ENCODE results near the gene RNF207.

Gene RNF207

DNA sequence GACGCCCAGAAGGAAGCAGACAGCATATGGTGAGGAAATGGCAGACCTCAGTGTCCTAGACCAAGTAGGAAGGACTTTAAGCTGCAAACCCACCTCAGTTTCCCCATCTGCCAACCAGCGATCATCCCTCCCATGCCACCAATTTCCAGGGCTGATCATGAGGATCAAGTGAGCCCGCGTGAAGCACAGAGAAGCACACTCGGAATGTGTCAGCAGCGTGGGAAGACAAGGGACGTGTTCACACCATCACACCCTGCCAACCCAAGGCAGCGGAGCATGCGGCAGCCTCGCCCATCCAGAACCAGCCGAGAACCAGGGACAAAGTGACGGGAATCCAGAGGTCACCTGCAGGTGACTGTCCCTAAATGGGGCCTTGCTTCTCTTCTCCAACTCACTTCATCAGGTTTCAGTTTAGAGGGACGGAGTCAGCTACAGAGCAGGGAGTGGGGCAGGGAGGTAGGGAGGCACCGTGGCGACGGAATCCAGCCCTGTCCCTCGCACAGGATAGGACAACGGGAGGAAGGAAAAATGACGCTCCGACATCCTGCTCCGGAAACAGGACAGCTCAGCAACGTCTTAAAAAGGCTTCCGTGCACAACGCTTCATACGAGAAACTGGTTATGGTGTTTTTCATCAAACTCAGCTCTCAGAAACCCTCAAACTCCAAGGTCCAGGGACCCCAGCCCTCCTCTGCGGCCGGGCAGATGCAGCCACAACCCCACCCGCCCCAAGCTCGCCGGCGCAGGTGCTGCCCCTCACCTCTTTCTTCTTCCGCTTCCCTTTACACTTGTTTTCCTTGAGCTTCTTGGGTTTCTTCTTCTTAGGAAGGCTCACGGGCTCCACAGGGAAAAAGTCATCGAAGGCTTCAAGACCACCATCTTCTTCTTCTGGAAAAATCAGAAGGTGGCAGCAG is 38.3 kb upstream of the RNF207 start:
- DNase-seq: no peak
- Histone ChIP-seq H2BK120ac (ENCODE audit: low read depth, low read length) (no peak overlapping the region), H3K9ac (ENCODE audit: low read length) (no peak overlapping the region), H4K91ac (ENCODE audit: low read length) (no peak overlapping the region), H3K27ac (ENCODE audit: low read length, poor library complexity, severe bottlenecking) (no peak overlapping the region), H2AFZ (ENCODE audit: low read depth, low read length) (no peak overlapping the region), H2BK15ac (ENCODE audit: low read depth, poor library complexity, severe bottlenecking) (no peak overlapping the region), H3K79me1 (replicated peaks; ENCODE audit: low read length, poor library complexity, severe bottlenecking) (no peaks in the 10 kb centered on the region), H3K4ac (ENCODE audit: low read depth in 1 of 2, low read length in 2 of 2) (no peak overlapping the region), H3K4me1 (ENCODE audit: control insufficient read depth, insufficient read depth, low read depth, low read length) (no peaks in the 10 kb centered on the region), H2BK5ac (ENCODE audit: low read depth, low read length, poor library complexity, severe bottlenecking) (no peak overlapping the region), H3K23ac (ENCODE audit: low read length in 2 of 2) (no peak overlapping the region), H3K9me3 (ENCODE audit: control insufficient read depth, low read length) (no peaks in the 10 kb centered on the region), H3K4me2 (ENCODE audit: low read length, poor library complexity, severe bottlenecking) (no peak overlapping the region), H4K8ac (ENCODE audit: low read length) (no peak overlapping the region), H3K18ac (ENCODE audit: low read depth in 1 of 2, low read length in 2 of 2) (no peak overlapping the region), H3K27me3 (ENCODE audit: control insufficient read depth in 1 of 2, insufficient read depth in 1 of 2, low read length in 2 of 2) (peaks cover 56 to 84% of the 10 kb centered on the region in 2 experiments), H3K4me3 (ENCODE audit: insufficient read depth in 1 of 2, low read depth in 1 of 2, low read length in 2 of 2) (no peak overlapping the region), H3K36me3 (ENCODE audit: control insufficient read depth in 1 of 2, insufficient read depth in 2 of 2, low read depth in 1 of 2, low read length in 2 of 2) (no peaks in the 10 kb centered on the region), H2AK5ac (ENCODE audit: low read length, severe bottlenecking) (no peak overlapping the region), H3K14ac (ENCODE audit: low read length in 2 of 2) (no peak overlapping the region), H2BK12ac (ENCODE audit: low read length in 2 of 2) (no peak overlapping the region)
- whole genome bisulfite sequencing: 85% methylated on average over 34 of the region's 34 CpGs

DNA sequence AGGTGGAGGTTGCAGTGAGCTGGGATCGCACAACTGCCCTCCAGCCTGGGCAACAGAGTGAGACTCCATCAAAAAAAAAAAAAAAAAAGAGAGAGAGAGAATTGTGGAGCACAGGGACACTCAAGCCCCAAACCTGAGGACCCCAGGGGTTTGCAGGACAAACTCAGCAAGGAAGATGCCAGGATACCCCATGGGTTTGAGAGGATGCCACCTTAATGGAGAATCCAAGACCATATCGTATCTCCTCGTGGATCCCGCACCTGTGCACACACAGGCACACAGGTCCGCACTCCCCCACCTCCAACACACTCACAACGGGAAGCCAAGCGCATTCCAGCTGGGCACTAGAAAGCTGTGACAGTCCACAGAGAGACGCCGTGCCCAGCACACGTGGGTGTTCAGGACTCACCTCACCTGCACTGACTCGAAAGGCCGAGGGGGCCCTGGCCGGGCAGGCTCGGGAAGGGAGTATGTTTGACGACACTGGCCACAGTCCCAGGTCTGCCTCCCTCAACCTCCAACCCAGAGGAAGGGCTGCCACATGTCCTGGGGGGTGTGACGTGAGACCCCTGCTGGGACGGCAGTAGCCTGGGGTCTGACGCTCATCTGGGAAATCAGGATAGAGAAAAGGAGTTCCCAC is 36.9 kb upstream of the RNF207 start:
- H3K27me3 ChIP-seq (ENCODE audit: control insufficient read depth in 1 of 2, insufficient read depth in 1 of 2, low read length in 2 of 2): peaks cover 50 to 80% of the 10 kb centered on the region in 2 experiments
- no peak overlapping the region for H3K4me2 ChIP-seq (ENCODE audit: low read length, poor library complexity, severe bottlenecking)
- DNase-seq: no peak
- H2BK15ac ChIP-seq (ENCODE audit: low read depth, poor library complexity, severe bottlenecking): no peak overlapping the region
- no peak overlapping the region for H3K14ac ChIP-seq (ENCODE audit: low read length in 2 of 2)
- H3K79me1 ChIP-seq (replicated peaks; ENCODE audit: low read length, poor library complexity, severe bottlenecking): no peaks in the 10 kb centered on the region
- no peak overlapping the region for H3K4me3 ChIP-seq (ENCODE audit: insufficient read depth in 1 of 2, low read depth in 1 of 2, low read length in 2 of 2)
- no peak overlapping the region for H3K27ac ChIP-seq (ENCODE audit: low read length, poor library complexity, severe bottlenecking)
- no peaks in the 10 kb centered on the region for H3K9me3 ChIP-seq (ENCODE audit: control insufficient read depth, low read length)
- H4K91ac ChIP-seq (ENCODE audit: low read length): no peak overlapping the region
- H3K4me1 ChIP-seq (ENCODE audit: control insufficient read depth, insufficient read depth, low read depth, low read length): no peaks in the 10 kb centered on the region
- H3K9ac ChIP-seq (ENCODE audit: low read length): no peak overlapping the region
- no peak overlapping the region for H3K18ac ChIP-seq (ENCODE audit: low read depth in 1 of 2, low read length in 2 of 2)
- H2BK120ac ChIP-seq (ENCODE audit: low read depth, low read length): no peak overlapping the region
- no peak overlapping the region for H2BK5ac ChIP-seq (ENCODE audit: low read depth, low read length, poor library complexity, severe bottlenecking)
- no peak overlapping the region for H2BK12ac ChIP-seq (ENCODE audit: low read length in 2 of 2)
- no peak overlapping the region for H3K4ac ChIP-seq (ENCODE audit: low read depth in 1 of 2, low read length in 2 of 2)
- H3K36me3 ChIP-seq (ENCODE audit: control insufficient read depth in 1 of 2, insufficient read depth in 2 of 2, low read depth in 1 of 2, low read length in 2 of 2): no peaks in the 10 kb centered on the region
- no peak overlapping the region for H2AK5ac ChIP-seq (ENCODE audit: low read length, severe bottlenecking)
- H3K23ac ChIP-seq (ENCODE audit: low read length in 2 of 2): no peak overlapping the region
- 87% methylated on average over 17 of the region's 18 CpGs for WGBS
- H4K8ac ChIP-seq (ENCODE audit: low read length): no peak overlapping the region
- H2AFZ ChIP-seq (ENCODE audit: low read depth, low read length): no peak overlapping the region

DNA sequence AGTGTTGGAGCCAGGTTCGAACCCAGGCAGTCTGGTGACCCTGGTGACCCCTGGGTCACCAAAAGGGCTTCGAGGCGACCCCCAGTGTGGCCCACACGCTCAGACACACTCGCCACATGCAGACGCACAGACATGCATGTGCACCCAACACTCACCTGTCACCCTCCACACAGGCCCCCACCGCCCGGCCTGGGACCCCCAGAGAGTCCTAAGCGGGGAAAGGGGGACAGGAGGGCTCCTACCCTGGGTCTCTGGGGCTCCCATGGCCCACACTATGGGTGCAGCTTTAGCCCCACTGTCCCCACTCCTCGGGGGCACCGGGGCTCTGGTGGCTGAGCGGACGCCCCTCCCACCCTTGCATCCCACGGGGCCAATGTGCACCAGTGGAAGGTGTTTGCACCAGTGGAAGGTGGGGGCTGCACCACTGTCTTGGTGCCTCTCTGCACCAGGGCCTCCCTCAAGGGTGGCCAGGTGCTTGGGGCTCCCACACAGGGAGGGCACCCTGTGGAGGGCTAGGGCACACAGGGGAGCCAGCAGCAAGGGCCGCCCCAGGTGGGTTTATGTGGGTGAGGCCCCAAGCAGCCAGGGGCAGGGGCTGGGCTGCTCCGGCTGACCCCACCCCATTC is 35.7 kb upstream of the RNF207 start:
- Histone ChIP-seq H4K8ac (ENCODE audit: low read length) (no peak overlapping the region), H3K36me3 (ENCODE audit: control insufficient read depth in 1 of 2, insufficient read depth in 2 of 2, low read depth in 1 of 2, low read length in 2 of 2) (no peaks in the 10 kb centered on the region), H2AK5ac (ENCODE audit: low read length, severe bottlenecking) (no peak overlapping the region), H3K23ac (ENCODE audit: low read length in 2 of 2) (no peak overlapping the region), H3K14ac (ENCODE audit: low read length in 2 of 2) (no peak overlapping the region), H3K79me1 (replicated peaks; ENCODE audit: low read length, poor library complexity, severe bottlenecking) (no peaks in the 10 kb centered on the region), H3K9ac (ENCODE audit: low read length) (no peak overlapping the region), H2AFZ (ENCODE audit: low read depth, low read length) (no peak overlapping the region), H2BK5ac (ENCODE audit: low read depth, low read length, poor library complexity, severe bottlenecking) (no peak overlapping the region), H3K4me3 (ENCODE audit: insufficient read depth in 1 of 2, low read depth in 1 of 2, low read length in 2 of 2) (no peak overlapping the region), H3K4me1 (ENCODE audit: control insufficient read depth, insufficient read depth, low read depth, low read length) (no peaks in the 10 kb centered on the region), H3K18ac (ENCODE audit: low read depth in 1 of 2, low read length in 2 of 2) (no peak overlapping the region), H2BK12ac (ENCODE audit: low read length in 2 of 2) (no peak overlapping the region), H3K9me3 (ENCODE audit: control insufficient read depth, low read length) (peaks cover 2% of the 10 kb centered on the region), H3K4me2 (ENCODE audit: low read length, poor library complexity, severe bottlenecking) (no peak overlapping the region), H3K27me3 (ENCODE audit: control insufficient read depth in 1 of 2, insufficient read depth in 1 of 2, low read length in 2 of 2) (peaks cover 41 to 82% of the 10 kb centered on the region in 2 experiments), H3K27ac (ENCODE audit: low read length, poor library complexity, severe bottlenecking) (no peak overlapping the region), H3K4ac (ENCODE audit: low read depth in 1 of 2, low read length in 2 of 2) (no peak overlapping the region), H2BK120ac (ENCODE audit: low read depth, low read length) (no peak overlapping the region), H4K91ac (ENCODE audit: low read length) (no peak overlapping the region), H2BK15ac (ENCODE audit: low read depth, poor library complexity, severe bottlenecking) (no peak overlapping the region)
- WGBS: 81% methylated on average over 15 of the region's 16 CpGs
- DNase-seq: no peak

DNA sequence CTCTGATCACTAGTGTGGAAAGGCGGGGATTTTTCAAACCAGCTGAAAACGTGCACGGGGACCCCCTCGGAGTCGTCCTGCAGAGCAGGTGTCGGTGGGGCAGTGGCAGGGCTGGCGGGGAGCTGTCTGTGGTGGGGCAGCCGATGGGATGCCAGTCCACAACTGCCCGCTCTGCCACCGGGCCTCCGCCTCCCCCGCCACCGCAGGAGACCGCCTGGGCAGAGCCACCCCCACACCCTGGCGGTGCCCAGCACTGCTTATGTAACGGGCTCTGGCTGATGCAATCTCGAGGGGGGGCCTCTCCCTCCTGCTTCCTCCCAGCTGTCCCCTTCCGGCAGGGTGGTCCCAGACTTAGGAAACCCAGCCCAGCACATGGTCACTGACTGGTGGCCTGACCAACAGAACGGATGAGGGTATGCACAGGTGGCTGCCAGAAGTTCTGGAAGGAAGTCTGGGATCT is 35.1 kb upstream of the RNF207 start:
- Histone ChIP-seq H3K9ac (ENCODE audit: low read length) (no peak overlapping the region), H3K4ac (ENCODE audit: low read depth in 1 of 2, low read length in 2 of 2) (no peak overlapping the region), H3K79me1 (replicated peaks; ENCODE audit: low read length, poor library complexity, severe bottlenecking) (no peaks in the 10 kb centered on the region), H4K91ac (ENCODE audit: low read length) (no peak overlapping the region), H3K4me1 (ENCODE audit: control insufficient read depth, insufficient read depth, low read depth, low read length) (no peaks in the 10 kb centered on the region), H2AK5ac (ENCODE audit: low read length, severe bottlenecking) (no peak overlapping the region), H3K18ac (ENCODE audit: low read depth in 1 of 2, low read length in 2 of 2) (no peak overlapping the region), H2BK12ac (ENCODE audit: low read length in 2 of 2) (no peak overlapping the region), H3K4me3 (ENCODE audit: insufficient read depth in 1 of 2, low read depth in 1 of 2, low read length in 2 of 2) (no peak overlapping the region), H2BK120ac (ENCODE audit: low read depth, low read length) (no peak overlapping the region), H3K9me3 (ENCODE audit: control insufficient read depth, low read length) (peaks cover 6% of the 10 kb centered on the region), H4K8ac (ENCODE audit: low read length) (no peak overlapping the region), H3K36me3 (ENCODE audit: control insufficient read depth in 1 of 2, insufficient read depth in 2 of 2, low read depth in 1 of 2, low read length in 2 of 2) (no peaks in the 10 kb centered on the region), H3K27me3 (ENCODE audit: control insufficient read depth in 1 of 2, insufficient read depth in 1 of 2, low read length in 2 of 2) (peaks cover 42 to 82% of the 10 kb centered on the region in 2 experiments), H3K27ac (ENCODE audit: low read length, poor library complexity, severe bottlenecking) (no peak overlapping the region), H2BK15ac (ENCODE audit: low read depth, poor library complexity, severe bottlenecking) (no peak overlapping the region), H2BK5ac (ENCODE audit: low read depth, low read length, poor library complexity, severe bottlenecking) (no peak overlapping the region), H3K23ac (ENCODE audit: low read length in 2 of 2) (no peak overlapping the region), H2AFZ (ENCODE audit: low read depth, low read length) (no peak overlapping the region), H3K14ac (ENCODE audit: low read length in 2 of 2) (no peak overlapping the region), H3K4me2 (ENCODE audit: low read length, poor library complexity, severe bottlenecking) (no peak overlapping the region)
- 89% methylated on average over 18 of the region's 19 CpGs for WGBS
- DNase-seq: no peak

All from mesenchymal stem cell (in vitro differentiated cells and primary cell).